Transverse colon (tissue), 4 donors: ENCODE results near the gene RALGAPA2.

Experiments
- EP300 ChIP-seq: sonication (generic); formaldehyde crosslinking; IDR thresholded peaks from one replicate; pipeline ENCODE4 v1.6.1; 2017; ENCODE audit warnings: antibody characterized with exemption, low read depth
- POLR2A ChIP-seq: fragments of 450-650 bp; IDR thresholded peaks from one replicate; pipeline ENCODE4 v1.6.1; 2016; ENCODE audit warnings: antibody characterized with exemption, mild to moderate bottlenecking, moderate library complexity
- POLR2AphosphoS5 ChIP-seq, 3 donors: sonication (generic); formaldehyde crosslinking; IDR thresholded peaks; one replicate each; pipeline ENCODE4 v1.6.1; 2016; ENCODE audit warnings: antibody characterized with exemption in 3 of 3
- TF ChIP-seq, protein P1 (sequence below), 5 experiments: fragments of 200-600 bp in 3 of 5; fragments of 450-650 bp in 2 of 5; sonication (generic) in 3 of 5; IDR thresholded peaks; 1 replicate in 2 of 5; 2 replicates in 3 of 5; pipeline ENCODE4 v1.5.1; 2016 to 2017; ENCODE audit warnings: antibody characterized with exemption in 5 of 5, inconsistent platforms in 3 of 5, mild to moderate bottlenecking in 2 of 5, moderate library complexity in 1 of 5

GRCh38 chr20:20359628-20360027 is 352.8 kb downstream of the RALGAPA2 start:
- TF ChIP-seq, protein P1, sequence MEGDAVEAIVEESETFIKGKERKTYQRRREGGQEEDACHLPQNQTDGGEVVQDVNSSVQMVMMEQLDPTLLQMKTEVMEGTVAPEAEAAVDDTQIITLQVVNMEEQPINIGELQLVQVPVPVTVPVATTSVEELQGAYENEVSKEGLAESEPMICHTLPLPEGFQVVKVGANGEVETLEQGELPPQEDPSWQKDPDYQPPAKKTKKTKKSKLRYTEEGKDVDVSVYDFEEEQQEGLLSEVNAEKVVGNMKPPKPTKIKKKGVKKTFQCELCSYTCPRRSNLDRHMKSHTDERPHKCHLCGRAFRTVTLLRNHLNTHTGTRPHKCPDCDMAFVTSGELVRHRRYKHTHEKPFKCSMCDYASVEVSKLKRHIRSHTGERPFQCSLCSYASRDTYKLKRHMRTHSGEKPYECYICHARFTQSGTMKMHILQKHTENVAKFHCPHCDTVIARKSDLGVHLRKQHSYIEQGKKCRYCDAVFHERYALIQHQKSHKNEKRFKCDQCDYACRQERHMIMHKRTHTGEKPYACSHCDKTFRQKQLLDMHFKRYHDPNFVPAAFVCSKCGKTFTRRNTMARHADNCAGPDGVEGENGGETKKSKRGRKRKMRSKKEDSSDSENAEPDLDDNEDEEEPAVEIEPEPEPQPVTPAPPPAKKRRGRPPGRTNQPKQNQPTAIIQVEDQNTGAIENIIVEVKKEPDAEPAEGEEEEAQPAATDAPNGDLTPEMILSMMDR (IDR thresholded peaks at IDR 0.05) = no peak
- TF ChIP-seq POLR2A (no peak), EP300 (no peak), POLR2AphosphoS5 (IDR thresholded peaks at IDR 0.05) (no peak)
